ENCODE data around the gene SREBF2.

The SREBF2 gene

DNA sequence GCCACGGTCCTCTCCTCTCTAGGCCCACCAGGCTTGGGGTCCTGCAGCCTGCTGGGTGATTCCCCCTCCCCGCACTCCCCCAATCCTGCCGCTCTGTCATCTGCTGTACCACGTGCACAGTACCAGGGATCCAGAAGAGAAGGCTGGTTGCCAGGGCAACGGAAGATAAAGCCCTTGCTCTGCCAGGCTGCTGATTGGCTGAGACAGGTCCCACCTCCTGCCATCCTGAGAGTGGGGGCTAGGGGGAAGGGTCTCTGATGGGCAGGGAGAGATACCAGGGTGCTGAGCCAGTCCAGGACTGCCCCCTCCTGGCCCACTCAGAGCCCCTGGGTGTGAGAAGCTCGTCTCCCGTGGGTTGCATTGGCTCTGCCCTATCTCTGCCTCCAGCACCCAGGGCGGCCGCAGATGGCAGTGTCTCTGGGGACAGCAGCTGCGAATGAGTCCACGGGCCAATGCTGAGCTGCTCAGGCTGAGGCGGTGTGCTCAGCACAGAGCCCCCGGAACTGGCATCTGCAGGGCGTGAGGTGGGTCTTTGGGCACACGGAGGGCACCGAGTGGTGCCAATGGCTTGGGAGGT, 119.1 kb downstream of the SREBF2 start, which contains the start of gene SMIM45:
SMIM45 (plus strand) TSS at position 253 of the 577 bp plus-strand sequence.
- no peak within 1 kb of the TSS for H3K23ac ChIP-seq (ENCODE audit: low read depth, low read length, poor library complexity)
- H2BK12ac ChIP-seq (ENCODE audit: low read length): peak within 1 kb of the TSS; percentile 68
- H2BK5ac ChIP-seq (ENCODE audit: low read length): no peak within 1 kb of the TSS
- H4K91ac ChIP-seq (ENCODE audit: low read depth, low read length, poor library complexity): no peak within 1 kb of the TSS
- no peak within 1 kb of the TSS for H3K4me3 ChIP-seq (ENCODE audit: low read length in 2 of 2)
- no peak within 1 kb of the TSS for H3K9ac ChIP-seq (ENCODE audit: low read depth, low read length, poor library complexity)
- peak within 1 kb of the TSS; percentile 80 for H3K18ac ChIP-seq (ENCODE audit: low read length)
- no peak within 1 kb of the TSS for H3K4ac ChIP-seq (ENCODE audit: low read length)
- H3K14ac ChIP-seq (ENCODE audit: low read length): peak within 1 kb of the TSS; percentile 49
- WGBS, 2 donors (ENCODE audit: extremely low coverage in 2 of 2, insufficient read length in 2 of 2, insufficient replicate concordance in 1 of 2): no CpG with 5 or more reads among the region's 16 CpGs
- peak within 1 kb of the TSS; percentile 93 for H2AK5ac ChIP-seq (ENCODE audit: low read depth, low read length)
- H2BK120ac ChIP-seq (ENCODE audit: low read depth, low read length): no peak within 1 kb of the TSS
- H3K9me3 ChIP-seq (replicated peaks in 1 of 2; ENCODE audit: control insufficient read depth in 2 of 2, insufficient read depth in 1 of 2, low read depth in 1 of 2, low read length in 2 of 2): no peaks in the 10 kb centered on the region
- H3K36me3 ChIP-seq (replicated peaks in 1 of 2; ENCODE audit: control insufficient read depth in 2 of 2, insufficient read depth in 2 of 2, low read length in 2 of 2): no peaks in the 10 kb centered on the region
- DNase-seq (ENCODE audit: low spot score): peak; percentile 72
- peaks cover 18 to 24% of the 10 kb centered on the region in 2 donors for H3K4me1 ChIP-seq (ENCODE audit: control insufficient read depth in 2 of 2, insufficient read depth in 1 of 2, low read depth in 1 of 2, low read length in 2 of 2)
- H3K79me1 ChIP-seq (ENCODE audit: low read depth, low read length): peaks cover 2% of the 10 kb centered on the region
- H2AFZ ChIP-seq (ENCODE audit: low read length): no peak within 1 kb of the TSS
- no peak within 1 kb of the TSS for H4K8ac ChIP-seq (ENCODE audit: low read depth, low read length)
- H3K4me2 ChIP-seq (ENCODE audit: insufficient read depth, low read length, poor library complexity, severe bottlenecking): peak within 1 kb of the TSS; percentile 30
- H3K27me3 ChIP-seq (ENCODE audit: control insufficient read depth in 3 of 3, insufficient read depth in 3 of 3, low read depth in 1 of 3, low read length in 3 of 3): no peaks in the 10 kb centered on the region
- no peak within 1 kb of the TSS for H3K27ac ChIP-seq (replicated peaks; ENCODE audit: low read length)
- peak within 1 kb of the TSS; percentile 76 for H2BK15ac ChIP-seq (ENCODE audit: low read length)

DNA sequence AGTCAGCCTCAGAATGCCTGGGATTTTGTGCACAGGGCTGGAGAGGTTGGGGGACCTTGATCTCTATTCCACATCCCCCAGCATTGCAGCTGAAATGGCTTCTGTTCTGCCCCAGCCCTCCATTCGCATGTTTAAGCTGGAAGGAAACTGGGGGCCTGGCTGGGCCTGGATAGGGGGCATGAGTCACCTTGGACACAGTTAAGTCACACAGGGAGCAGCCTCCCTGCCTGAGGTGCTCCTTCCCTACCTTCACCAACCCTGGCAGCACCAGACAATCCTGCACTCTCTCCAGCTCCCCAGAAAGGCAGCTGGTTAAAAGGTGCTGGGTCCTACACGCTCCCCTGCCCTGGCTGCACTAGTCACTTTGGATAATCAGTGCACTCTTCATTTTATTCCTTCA, 119.8 kb downstream of the SREBF2 start:
- no peak overlapping the region for H3K9ac ChIP-seq (ENCODE audit: low read depth, low read length, poor library complexity)
- H4K8ac ChIP-seq (ENCODE audit: low read depth, low read length): no peak overlapping the region
- peak overlapping the region; percentile 76 for H2BK15ac ChIP-seq (ENCODE audit: low read length)
- H4K91ac ChIP-seq (ENCODE audit: low read depth, low read length, poor library complexity): no peak overlapping the region
- H3K36me3 ChIP-seq (replicated peaks in 1 of 2; ENCODE audit: control insufficient read depth in 2 of 2, insufficient read depth in 2 of 2, low read length in 2 of 2): no peaks in the 10 kb centered on the region
- no peaks in the 10 kb centered on the region for H3K9me3 ChIP-seq (replicated peaks in 1 of 2; ENCODE audit: control insufficient read depth in 2 of 2, insufficient read depth in 1 of 2, low read depth in 1 of 2, low read length in 2 of 2)
- no peak overlapping the region for H3K23ac ChIP-seq (ENCODE audit: low read depth, low read length, poor library complexity)
- no peaks in the 10 kb centered on the region for H3K27me3 ChIP-seq (ENCODE audit: control insufficient read depth in 3 of 3, insufficient read depth in 3 of 3, low read depth in 1 of 3, low read length in 3 of 3)
- no CpG with 5 or more reads among the region's 2 CpGs for WGBS, 2 donors (ENCODE audit: extremely low coverage in 2 of 2, insufficient read length in 2 of 2, insufficient replicate concordance in 1 of 2)
- no peak for DNase-seq (ENCODE audit: low spot score)
- H3K4me1 ChIP-seq (ENCODE audit: control insufficient read depth in 2 of 2, insufficient read depth in 1 of 2, low read depth in 1 of 2, low read length in 2 of 2): peaks cover 18 to 21% of the 10 kb centered on the region in 2 donors
- no peak overlapping the region for H3K4me3 ChIP-seq (ENCODE audit: low read length in 2 of 2)
- H2AK5ac ChIP-seq (ENCODE audit: low read depth, low read length): no peak overlapping the region
- no peak overlapping the region for H3K27ac ChIP-seq (replicated peaks; ENCODE audit: low read length)
- no peak overlapping the region for H2AFZ ChIP-seq (ENCODE audit: low read length)
- no peak overlapping the region for H3K18ac ChIP-seq (ENCODE audit: low read length)
- no peak overlapping the region for H2BK12ac ChIP-seq (ENCODE audit: low read length)
- no peak overlapping the region for H2BK120ac ChIP-seq (ENCODE audit: low read depth, low read length)
- peaks cover 2% of the 10 kb centered on the region for H3K79me1 ChIP-seq (ENCODE audit: low read depth, low read length)
- H3K14ac ChIP-seq (ENCODE audit: low read length): no peak overlapping the region
- H2BK5ac ChIP-seq (ENCODE audit: low read length): no peak overlapping the region
- no peak overlapping the region for H3K4me2 ChIP-seq (ENCODE audit: insufficient read depth, low read length, poor library complexity, severe bottlenecking)
- no peak overlapping the region for H3K4ac ChIP-seq (ENCODE audit: low read length)

Small RNA genes within 50 kb of the gene (small RNA-seq; reads per million reads assigned to genes)
- gene MIR33A (ENCODE audit: insufficient read depth): 144 reads per million, percentile 97 among the genes with 10 or more reads in this experiment
